H1 (cell line): ENCODE data around the gene CEND1. TPM values are rescaled to one million over a fixed set of nuclear protein-coding genes. Genes with fewer than 3 reads are reported as not detected.

Experiments used
- POLR2AphosphoS5 ChIP-seq: IDR thresholded peaks from 2 replicates; pipeline ENCODE4 v1.6.1; 2011; ENCODE audit warnings: low read depth, low read length
- polyA plus RNA-seq, 7 experiments: library from polyadenylated mRNA; depleted of rRNA in 3 of 7; stranded (reverse) in 5 of 7; unstranded in 2 of 7; fragments of >200 nt in 5 of 7; fragments of 200-250 nt in 2 of 7; gene quantifications; 1 replicate in 5 of 7; 2 replicates in 1 of 7; 4 replicates in 1 of 7; pipeline versions ENCODE4 v1.2.1 to v1.2.3, GENCODE V29; 2011 to 2013; ENCODE audit warnings: missing spikeins in 2 of 7, mixed read lengths in 2 of 7
- total RNA-seq: library from RNA; stranded (reverse); fragmentation: NEBNext Ultra II Directional; extraction: Animal tissue kit (Norgen Biotek cat#: 25700); gene quantifications from 2 replicates; pipeline ENCODE4 v1.2.1, GENCODE V29; 2021
- TF ChIP-seq, protein P1 (sequence below): IDR thresholded peaks from 2 replicates; pipeline ENCODE4 v1.6.1; 2012; ENCODE audit warnings: inconsistent platforms

Gene CEND1
- total and polyA plus RNA-seq, 2 of the 8 experiments (the other 6 are each of a cell fraction or from before 2014, with no cell fraction given), result 0.82 to 5.0 TPM

GRCh38 chr11:836700-837099 is 46.8 kb upstream of the CEND1 start (continued):
- TF ChIP-seq, protein P1, sequence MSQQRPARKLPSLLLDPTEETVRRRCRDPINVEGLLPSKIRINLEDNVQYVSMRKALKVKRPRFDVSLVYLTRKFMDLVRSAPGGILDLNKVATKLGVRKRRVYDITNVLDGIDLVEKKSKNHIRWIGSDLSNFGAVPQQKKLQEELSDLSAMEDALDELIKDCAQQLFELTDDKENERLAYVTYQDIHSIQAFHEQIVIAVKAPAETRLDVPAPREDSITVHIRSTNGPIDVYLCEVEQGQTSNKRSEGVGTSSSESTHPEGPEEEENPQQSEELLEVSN, result no peak
- TF ChIP-seq POLR2AphosphoS5, result no peak
